ENCODE data around the gene CUTC.

CUTC gene

GRCh38 chr10:99784727-99785441, 52.9 kb downstream of the CUTC start:
- no peak for DNase-seq

- no peak for DNase-seq
Measured at GRCh38 chr10:99785646-99786045, 53.6 kb downstream of the CUTC start.

- no peak for DNase-seq
Measured at GRCh38 chr10:99787311-99787710, 55.3 kb downstream of the CUTC start.

GRCh38 chr10:99787782-99788445, 55.9 kb downstream of the CUTC start:
- DNase-seq: no peak

GRCh38 chr10:99788598-99789256, 56.7 kb downstream of the CUTC start:
- DNase-seq: no peak

- no peak for DNase-seq
Measured at GRCh38 chr10:99791831-99792230, 59.8 kb downstream of the CUTC start.

- no peak for DNase-seq
Measured at GRCh38 chr10:99793819-99794218, 61.8 kb downstream of the CUTC start.

GRCh38 chr10:99796928-99797327, 64.9 kb downstream of the CUTC start:
- no peak for DNase-seq

GRCh38 chr10:99798031-99798430, 66.0 kb downstream of the CUTC start:
- no peak for DNase-seq

- no peak for DNase-seq
Measured at GRCh38 chr10:99798920-99799319, 66.9 kb downstream of the CUTC start.

GRCh38 chr10:99799613-99800012, 67.6 kb downstream of the CUTC start:
- no peak for DNase-seq

- DNase-seq: no peak
Measured at GRCh38 chr10:99804471-99804870, 72.4 kb downstream of the CUTC start.

GRCh38 chr10:99805190-99805589, 73.2 kb downstream of the CUTC start:
- no peak for DNase-seq
